PC-3 (cell line): ENCODE measurements around the gene SGTB. TPM values are rescaled to one million over a fixed set of nuclear protein-coding genes. Genes with fewer than 3 reads are reported as not detected.

Experiments used
- ATAC-seq: fragments of 200-7000 bp; cut with Tn5 transposase; 2 replicates; pipeline ENCODE4 v1.9.1; 2020; ENCODE audit warnings: mild to moderate bottlenecking, moderate library complexity
- BruUV-seq: library from RNA; stranded (reverse); fragments of 400-500 nt; replicated peaks from 2 replicates; lab custom pipeline; 2021; lab: Mats Ljungman, UMichigan
- CTCF ChIA-PET: fragments of 300-600 bp; sonication (Branson Sonifier 250); formaldehyde crosslinking; loops from one replicate; lab custom pipeline; 2022; ENCODE audit warnings: antibody characterized with exemption; lab: Charles Lee
- POLR2A ChIA-PET: fragments of 300-600 bp; sonication (Branson Sonifier 250); formaldehyde crosslinking; loops from one replicate; lab custom pipeline; 2022; ENCODE audit warnings: antibody characterized with exemption; ENCODE audit not compliant: unreplicated experiment; lab: Charles Lee
- DNase-seq: peaks from one replicate; pipeline ENCODE4 v3.0.0-alpha.2; 2015
- H2AFZ ChIP-seq: fragments of 300-600 bp; sonication (generic); 2 replicates; pipeline ENCODE4 v1.6.0; 2016; ENCODE audit warnings: antibody characterized with exemption, low read length
- H3F3A ChIP-seq: fragments of 300-600 bp; sonication (generic); one replicate; pipeline ENCODE4 v1.6.0; 2017; ENCODE audit warnings: antibody characterized with exemption, low read length, control low read depth, mild to moderate bottlenecking; ENCODE audit not compliant: unreplicated experiment
- H3K27ac ChIP-seq: fragments of 300-600 bp; sonication (generic); 2 replicates; pipeline ENCODE4 v1.5.1; 2016; ENCODE audit warnings: mild to moderate bottlenecking, low read length
- H3K27me3 ChIP-seq: fragments of 300-600 bp; sonication (generic); 2 replicates; pipeline ENCODE4 v1.6.1; 2016; ENCODE audit warnings: low read length, mixed read lengths
- H3K36me3 ChIP-seq: fragments of 300-600 bp; sonication (generic); 2 replicates; pipeline ENCODE4 v1.6.1; 2016; ENCODE audit warnings: low read depth, mixed run types, low read length, mixed read lengths
- H3K4me1 ChIP-seq: fragments of 300-600 bp; sonication (generic); 2 replicates; pipeline ENCODE4 v1.5.1; 2016; ENCODE audit warnings: low read length; ENCODE audit not compliant: insufficient read depth
- H3K4me2 ChIP-seq: fragments of 300-600 bp; sonication (generic); 2 replicates; pipeline ENCODE4 v1.6.0; 2016; ENCODE audit warnings: low read length
- H3K4me3 ChIP-seq: fragments of 300-600 bp; sonication (generic); 2 replicates; pipeline ENCODE4 v1.5.1; 2016; ENCODE audit warnings: mild to moderate bottlenecking, low read length, mixed read lengths
- H3K79me2 ChIP-seq: fragments of 300-600 bp; sonication (generic); 2 replicates; pipeline ENCODE4 v1.6.1; 2017; ENCODE audit warnings: low read length, mixed read lengths
- H3K9ac ChIP-seq: fragments of 300-600 bp; sonication (generic); 2 replicates; pipeline ENCODE4 v1.6.0; 2016; ENCODE audit warnings: mild to moderate bottlenecking, low read length
- H3K9me2 ChIP-seq: fragments of 300-600 bp; sonication (generic); replicated peaks from 2 replicates; pipeline ENCODE4 v1.6.1; 2016; ENCODE audit warnings: mixed run types, low read length, mixed read lengths
- H3K9me3 ChIP-seq: fragments of 300-600 bp; sonication (generic); 2 replicates; pipeline ENCODE4 v1.6.1; 2016; ENCODE audit warnings: low read length, mixed read lengths
- H4K20me1 ChIP-seq: fragments of 300-600 bp; sonication (generic); 2 replicates; pipeline ENCODE4 v1.6.1; 2016; ENCODE audit warnings: low read length, mixed read lengths
- EZH2 ChIP-seq: fragments of 300-600 bp; sonication (generic); IDR thresholded peaks from one replicate; pipeline ENCODE4 v1.6.1; 2017; ENCODE audit warnings: antibody characterized with exemption, mild to moderate bottlenecking, low read length; ENCODE audit not compliant: unreplicated experiment
- EZH2phosphoT487 ChIP-seq: fragments of 300-600 bp; sonication (generic); IDR thresholded peaks from 2 replicates; pipeline ENCODE4 v1.6.1; 2018; ENCODE audit warnings: mild to moderate bottlenecking, antibody characterized with exemption, low read length, borderline replicate concordance
- intact Hi-C: fragments of 100-400 bp; cut with micrococcal nuclease; formaldehyde crosslinking; loops from 2 replicates; pipeline ENCODE4 v1.9.0; 2023
- total RNA-seq: library from RNA; depleted of rRNA; stranded (reverse); fragments of >200 nt; gene quantifications from 2 replicates; pipeline ENCODE4 v1.2.3, GENCODE V29; 2014
- TF ChIP-seq, protein P1 (sequence below): fragments of 300-600 bp; sonication (generic); conservative IDR thresholded peaks from 2 replicates; pipeline ENCODE4 v1.5.1; 2017; ENCODE audit warnings: antibody characterized with exemption, low read depth, mild to moderate bottlenecking, low read length

SGTB gene
- total RNA-seq, 1 experiment from 2014 or later = 1.1 TPM

DNA sequence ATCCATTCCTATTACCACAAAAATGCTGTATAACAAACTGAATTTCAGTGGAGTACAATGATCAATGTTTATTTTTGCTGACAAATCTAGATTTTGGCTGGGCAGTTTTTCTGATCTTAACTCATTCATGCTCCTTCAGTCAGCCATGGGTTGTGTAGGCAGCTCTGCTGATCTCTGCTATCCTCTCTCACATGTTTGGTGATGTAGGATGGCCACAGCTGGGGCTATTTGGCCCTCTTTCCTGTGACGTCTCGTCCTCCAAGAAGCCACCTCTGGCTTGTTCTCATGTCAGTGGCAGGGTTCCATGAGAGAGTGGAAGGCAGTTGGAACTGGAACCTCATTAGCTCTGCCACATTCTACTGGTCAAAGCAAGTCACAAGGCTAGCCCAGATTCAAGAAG, 9.0 kb upstream of the SGTB start:
- Histone ChIP-seq H3K27ac (no peak overlapping the region), H2AFZ (no peak overlapping the region), H3K36me3 (no peaks in the 10 kb centered on the region), H3K4me1 (peaks cover 5% of the 10 kb centered on the region; the same call in 1 of the 2 replicates), H3K4me2 (no peak overlapping the region), H3K27me3 (no peaks in the 10 kb centered on the region), H3K9ac (no peak overlapping the region), H3K9me2 (no peaks in the 10 kb centered on the region), H3K79me2 (peaks cover 33% of the 10 kb centered on the region), H4K20me1 (no peaks in the 10 kb centered on the region), H3F3A (no peaks in the 10 kb centered on the region), H3K4me3 (no peak overlapping the region), H3K9me3 (no peaks in the 10 kb centered on the region)
- DNase-seq (no peak), ATAC-seq (no peak)
- TF ChIP-seq, protein P1, sequence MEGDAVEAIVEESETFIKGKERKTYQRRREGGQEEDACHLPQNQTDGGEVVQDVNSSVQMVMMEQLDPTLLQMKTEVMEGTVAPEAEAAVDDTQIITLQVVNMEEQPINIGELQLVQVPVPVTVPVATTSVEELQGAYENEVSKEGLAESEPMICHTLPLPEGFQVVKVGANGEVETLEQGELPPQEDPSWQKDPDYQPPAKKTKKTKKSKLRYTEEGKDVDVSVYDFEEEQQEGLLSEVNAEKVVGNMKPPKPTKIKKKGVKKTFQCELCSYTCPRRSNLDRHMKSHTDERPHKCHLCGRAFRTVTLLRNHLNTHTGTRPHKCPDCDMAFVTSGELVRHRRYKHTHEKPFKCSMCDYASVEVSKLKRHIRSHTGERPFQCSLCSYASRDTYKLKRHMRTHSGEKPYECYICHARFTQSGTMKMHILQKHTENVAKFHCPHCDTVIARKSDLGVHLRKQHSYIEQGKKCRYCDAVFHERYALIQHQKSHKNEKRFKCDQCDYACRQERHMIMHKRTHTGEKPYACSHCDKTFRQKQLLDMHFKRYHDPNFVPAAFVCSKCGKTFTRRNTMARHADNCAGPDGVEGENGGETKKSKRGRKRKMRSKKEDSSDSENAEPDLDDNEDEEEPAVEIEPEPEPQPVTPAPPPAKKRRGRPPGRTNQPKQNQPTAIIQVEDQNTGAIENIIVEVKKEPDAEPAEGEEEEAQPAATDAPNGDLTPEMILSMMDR = no peak
- TF ChIP-seq EZH2phosphoT487 (no peak), EZH2 (no peak)
- ChIA-PET POLR2A (no interaction called here), CTCF (no interaction called here)
- no TSS peak for BruUV-seq
- intact Hi-C loops = no loop called here

DNA sequence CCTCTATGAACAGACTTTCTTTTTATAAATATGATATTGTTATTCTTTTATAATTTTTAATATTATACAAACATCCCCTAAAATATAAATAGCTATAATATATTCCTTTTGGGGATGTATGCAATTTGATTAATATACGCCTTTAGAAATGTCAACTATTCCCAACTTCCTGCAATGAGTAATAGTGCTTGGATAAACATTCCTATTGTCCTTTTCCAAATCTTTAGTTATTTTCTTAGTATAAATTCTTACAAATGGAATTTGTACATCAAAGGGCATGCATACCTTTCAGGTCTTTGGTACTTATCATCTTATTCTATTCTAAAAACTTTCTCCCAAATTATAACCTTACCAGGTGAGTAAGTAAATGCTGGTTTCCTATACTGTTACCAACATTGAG, 6.3 kb upstream of the SGTB start:
- Histone ChIP-seq H3K4me1 (peaks cover 5% of the 10 kb centered on the region; the same call in 1 of the 2 replicates), H3K27ac (no peak overlapping the region), H3K27me3 (no peaks in the 10 kb centered on the region), H3K4me3 (no peak overlapping the region), H4K20me1 (no peaks in the 10 kb centered on the region), H2AFZ (no peak overlapping the region), H3K9me2 (no peaks in the 10 kb centered on the region), H3K9ac (no peak overlapping the region), H3K4me2 (no peak overlapping the region), H3K9me3 (no peaks in the 10 kb centered on the region), H3K79me2 (peaks cover 52% of the 10 kb centered on the region), H3F3A (no peaks in the 10 kb centered on the region), H3K36me3 (no peaks in the 10 kb centered on the region)
- DNase-seq (peak; percentile 20), ATAC-seq (peak; percentile 37)
- ChIA-PET CTCF (no interaction called here), POLR2A (interaction anchor here (0.6 kb wide), 1 partner anchor 441 kb away, joined by 3 read pairs; no protein-coding TSS in a partner anchor)
- intact Hi-C loops = loop anchor here (10.0 kb wide), 1 partner anchor 437 kb away; no protein-coding TSS in a partner anchor
- BruUV-seq = no TSS peak
- TF ChIP-seq EZH2 = no peak
- TF ChIP-seq EZH2phosphoT487 = no peak
- TF ChIP-seq, protein P1 = no peak

DNA sequence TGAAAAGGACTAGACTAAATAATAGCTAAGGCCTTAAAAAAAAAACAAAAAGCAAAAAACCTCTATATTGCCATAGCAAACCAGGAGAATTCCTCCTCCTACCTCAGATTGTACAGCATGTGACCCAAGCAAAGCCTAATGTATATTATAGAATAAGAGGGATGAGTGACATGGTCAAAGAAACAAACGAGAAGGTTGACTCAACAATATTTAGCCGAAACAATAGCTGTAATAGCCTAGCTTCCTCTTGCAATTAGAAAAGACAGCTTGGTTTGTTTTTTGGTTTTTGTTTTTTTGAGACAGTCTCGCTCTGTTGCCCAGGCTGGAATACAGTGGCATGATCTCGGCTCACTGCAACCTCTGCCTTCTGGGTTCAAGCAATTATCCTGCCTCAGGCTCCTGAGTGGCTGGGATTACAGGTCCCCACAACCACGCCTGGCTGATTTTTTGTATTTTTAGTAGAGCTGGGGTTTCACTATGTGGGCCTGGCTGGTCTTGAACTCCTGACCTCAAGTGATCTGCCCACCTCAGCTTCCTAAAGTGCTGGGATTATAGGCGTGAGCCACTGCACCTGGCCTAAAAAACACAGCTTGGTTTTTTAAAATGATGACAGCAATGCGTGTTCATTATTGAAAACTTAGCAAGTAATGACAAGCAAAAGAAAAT, 5.7 kb upstream of the SGTB start:
- ChIA-PET CTCF (no interaction called here), POLR2A (interaction anchor here (0.6 to 0.9 kb wide), 3 partner anchors 199 to 442 kb away, joined by 3 to 14 read pairs (median 3); partner anchors contain the start of gene ERBIN)
- Histone ChIP-seq H3K79me2 (peaks cover 56% of the 10 kb centered on the region), H3K36me3 (no peaks in the 10 kb centered on the region), H3K9me3 (no peaks in the 10 kb centered on the region), H4K20me1 (no peaks in the 10 kb centered on the region), H3K9ac (no peak overlapping the region), H2AFZ (no peak overlapping the region), H3K4me3 (no peak overlapping the region), H3K4me1 (peaks cover 5% of the 10 kb centered on the region; the same call in 1 of the 2 replicates), H3F3A (no peaks in the 10 kb centered on the region), H3K27me3 (no peaks in the 10 kb centered on the region), H3K9me2 (no peaks in the 10 kb centered on the region), H3K27ac (no peak overlapping the region), H3K4me2 (no peak overlapping the region)
- no TSS peak for BruUV-seq
- intact Hi-C loops = loop anchor here (10.0 kb wide), 1 partner anchor 437 kb away; no protein-coding TSS in a partner anchor
- TF ChIP-seq, protein P1 = no peak
- no peak for TF ChIP-seq EZH2
- no peak for TF ChIP-seq EZH2phosphoT487
- ATAC-seq (no peak), DNase-seq (no peak)
